ENCODE data around the gene DPP9. TPM values are rescaled to one million over a fixed set of nuclear protein-coding genes. Genes with fewer than 3 reads are reported as not detected.

Gene DPP9
- polyA plus RNA-seq, 5 donors = 20.2 to 34.1 (median 29.0) TPM

DNA sequence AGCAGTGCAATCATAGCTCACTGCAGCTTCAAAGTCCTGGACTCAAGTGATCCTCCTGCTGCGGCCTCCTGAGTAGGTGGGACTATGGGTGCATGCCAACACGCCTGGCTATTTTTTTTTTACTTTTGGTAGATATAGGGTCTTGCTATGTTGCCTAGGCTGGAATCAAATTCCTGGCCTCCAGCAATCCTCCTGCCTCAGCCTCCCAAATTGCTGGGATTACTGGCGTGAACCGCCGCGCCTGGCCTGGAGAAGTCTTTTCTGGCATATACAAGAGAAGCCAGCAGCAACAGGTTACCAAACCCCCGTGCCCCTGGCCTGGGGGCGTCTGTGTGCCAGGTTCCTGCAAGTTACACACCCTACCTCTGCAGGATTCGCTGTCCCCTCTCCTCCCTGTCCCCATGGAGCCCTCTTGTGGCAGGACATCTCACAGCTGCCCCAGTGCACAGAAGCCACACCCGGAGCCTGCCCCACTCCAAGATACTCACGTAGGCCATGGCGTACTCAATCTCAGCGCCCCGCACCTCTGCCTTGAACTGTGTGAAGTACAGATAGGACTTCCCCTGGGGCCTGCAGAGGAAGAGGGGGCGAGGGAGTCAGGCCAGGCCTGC is 63.4 kb downstream of the DPP9 start:
- no peak for DNase-seq

DNA sequence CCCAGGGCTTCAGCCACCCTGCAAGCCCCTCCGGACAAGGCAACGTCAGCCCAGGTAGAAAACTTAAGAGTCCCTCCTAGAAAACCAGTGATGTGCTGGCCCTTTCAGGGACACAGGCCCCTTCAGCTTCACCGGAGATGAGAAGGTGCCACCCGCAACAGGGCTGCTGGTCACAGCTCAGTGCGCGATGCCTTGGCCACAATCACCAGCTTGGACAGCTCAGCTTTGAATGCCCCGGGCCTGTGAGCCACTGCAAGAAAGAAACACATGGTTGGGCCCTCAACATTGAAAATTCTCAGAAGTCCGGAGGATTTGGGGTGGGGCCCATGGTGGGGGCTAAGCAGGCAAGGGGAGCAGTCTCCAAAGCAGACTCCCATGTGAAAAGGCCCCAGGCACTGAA is 65.8 kb downstream of the DPP9 start:
- no peak for DNase-seq

DNA sequence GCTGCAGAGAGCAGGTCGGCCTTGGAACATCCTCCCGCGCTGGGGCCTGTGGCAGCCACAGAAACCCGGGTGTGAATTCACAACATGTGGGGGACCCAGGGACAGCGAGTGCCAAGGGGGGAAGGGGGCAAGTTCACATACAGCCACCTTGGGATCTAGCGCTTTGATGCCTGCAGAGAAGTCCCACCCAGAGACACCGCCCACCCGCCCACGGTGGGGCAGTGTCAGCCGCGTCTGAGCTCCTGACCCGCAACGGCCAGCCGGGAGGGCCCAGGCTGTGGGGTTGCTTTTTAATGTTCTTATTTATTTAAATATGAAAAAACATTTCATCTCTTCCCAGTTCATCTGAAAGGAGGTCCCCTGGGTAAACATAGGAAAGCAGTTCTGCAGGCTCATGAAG is 66.4 kb downstream of the DPP9 start:
- DNase-seq = no peak

GRCh38 chr19:4656102-4656501 is 67.5 kb downstream of the DPP9 start:
- no peak for DNase-seq

DNA sequence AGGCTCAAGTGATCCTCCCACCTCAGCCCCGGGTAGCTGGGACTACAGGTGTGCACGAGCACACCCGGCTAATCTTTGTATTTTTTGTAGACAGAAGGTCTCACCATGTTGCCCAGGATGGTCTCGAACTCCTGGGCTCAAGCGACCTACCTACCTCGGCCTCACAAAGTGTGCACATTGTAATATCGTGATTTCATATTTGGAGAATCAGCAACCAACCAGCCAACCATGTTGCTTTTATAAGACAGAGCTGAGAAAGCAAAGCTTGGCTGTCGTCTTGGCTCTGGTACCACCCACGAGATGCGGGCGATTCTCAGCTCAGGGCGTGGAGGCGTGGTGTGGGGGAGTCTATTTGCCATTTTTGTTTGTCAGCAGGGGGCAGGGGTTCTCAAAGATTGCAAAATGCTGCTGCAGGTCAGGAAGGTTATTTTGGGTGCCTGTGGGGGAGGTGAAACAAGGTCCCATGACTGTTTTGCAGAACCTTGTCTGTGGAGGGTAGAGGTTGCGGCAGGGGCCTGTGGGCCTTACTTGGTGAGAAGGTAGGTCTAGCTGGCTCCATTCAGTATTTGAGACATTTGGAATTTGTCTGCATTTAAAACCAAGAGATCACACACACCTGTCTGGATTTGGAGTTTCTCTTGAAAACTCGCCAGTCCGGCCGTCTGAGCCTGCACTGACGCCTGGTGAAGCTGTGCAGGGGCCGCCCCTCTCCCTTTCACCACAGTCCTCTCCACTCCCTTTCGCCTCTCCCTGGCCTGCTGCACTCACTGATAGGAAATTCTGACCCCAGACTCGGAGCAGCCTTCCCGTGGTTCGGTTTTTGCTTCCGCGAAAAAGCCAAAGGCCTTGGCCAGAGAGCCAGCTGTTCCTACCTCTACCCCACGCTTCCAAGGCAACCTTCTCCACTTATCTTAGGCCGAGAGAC is 68.9 kb downstream of the DPP9 start:
- no peak for DNase-seq

GRCh38 chr19:4653793-4654436 is 69.7 kb downstream of the DPP9 start:
- no peak for DNase-seq

DNA sequence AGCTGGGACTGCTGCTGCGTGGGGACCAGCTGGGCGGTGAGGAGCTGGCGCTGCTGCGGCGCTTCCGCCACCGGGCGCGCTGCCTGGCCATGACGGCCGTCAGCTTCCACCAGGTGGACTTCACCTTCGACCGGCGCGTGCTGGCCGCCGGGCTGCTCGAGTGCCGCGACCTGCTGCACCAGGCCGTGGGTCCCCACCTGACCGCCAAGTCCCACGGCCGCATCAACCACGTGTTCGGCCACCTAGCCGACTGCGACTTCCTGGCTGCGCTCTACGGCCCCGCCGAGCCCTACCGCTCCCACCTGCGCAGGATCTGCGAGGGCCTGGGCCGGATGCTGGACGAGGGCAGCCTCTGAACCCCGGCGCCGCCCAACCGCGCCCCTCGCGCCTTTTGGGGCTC is 71.6 kb downstream of the DPP9 start:
- no peak for DNase-seq

DNA sequence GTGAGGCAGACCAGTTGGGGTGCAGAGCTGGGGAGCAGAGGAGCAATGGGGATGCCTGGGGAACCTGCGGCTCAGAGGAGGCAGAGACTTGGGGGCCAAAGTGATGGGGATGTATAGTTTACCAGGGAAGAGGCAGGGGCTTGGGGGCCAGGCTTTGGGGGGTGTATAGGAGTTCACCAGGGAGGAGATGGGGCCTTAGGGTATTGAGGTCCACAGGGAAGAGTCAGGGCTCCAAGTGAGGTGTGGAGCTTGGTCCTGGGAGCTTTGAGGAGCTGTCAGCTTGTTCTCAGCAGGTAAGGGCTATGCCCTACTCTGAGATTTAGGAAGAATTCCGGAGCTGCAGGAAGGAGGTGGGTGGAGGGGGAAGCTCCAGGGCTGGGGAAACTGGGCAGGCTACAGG is 73.5 kb downstream of the DPP9 start:
- no peak for DNase-seq

DNA sequence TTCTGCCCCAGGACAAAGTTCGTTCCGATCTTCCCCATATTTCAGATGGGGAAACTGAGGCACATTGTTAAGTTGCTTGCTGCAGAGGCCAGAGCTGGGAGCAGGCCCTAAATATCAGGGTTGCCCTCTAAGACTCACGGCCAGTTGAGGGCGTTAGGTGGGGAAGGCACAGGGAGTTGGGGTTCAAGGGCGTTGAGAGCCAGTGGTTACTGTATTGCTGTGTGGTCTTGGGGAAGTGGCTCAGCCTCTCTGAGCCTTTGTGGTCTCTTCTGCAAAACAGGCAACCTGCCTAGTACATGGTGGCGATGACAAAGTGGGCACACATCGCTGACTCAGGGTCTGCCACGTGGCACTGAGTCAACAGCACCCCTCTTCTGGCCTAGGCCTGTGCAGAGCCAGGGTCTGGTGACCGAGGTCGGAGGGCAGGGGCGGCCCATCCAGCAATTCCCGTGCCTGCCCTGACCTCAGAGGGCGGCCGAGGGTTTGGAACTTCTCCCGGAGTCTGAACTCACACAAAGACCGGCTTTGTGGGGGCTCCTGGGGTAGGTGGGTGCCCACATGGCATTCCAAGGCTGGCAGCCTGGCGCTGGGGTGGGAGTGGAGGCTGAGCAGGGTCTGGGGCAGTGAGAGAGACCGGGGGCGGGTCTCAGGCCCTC is 74.1 kb downstream of the DPP9 start:
- no peak for DNase-seq

- DNase-seq = peak; percentile 23 to 27
Measured at GRCh38 chr19:4647676-4648644, 75.7 kb downstream of the DPP9 start.

GRCh38 chr19:4645718-4646117 is 77.9 kb downstream of the DPP9 start:
- DNase-seq = no peak

DNA sequence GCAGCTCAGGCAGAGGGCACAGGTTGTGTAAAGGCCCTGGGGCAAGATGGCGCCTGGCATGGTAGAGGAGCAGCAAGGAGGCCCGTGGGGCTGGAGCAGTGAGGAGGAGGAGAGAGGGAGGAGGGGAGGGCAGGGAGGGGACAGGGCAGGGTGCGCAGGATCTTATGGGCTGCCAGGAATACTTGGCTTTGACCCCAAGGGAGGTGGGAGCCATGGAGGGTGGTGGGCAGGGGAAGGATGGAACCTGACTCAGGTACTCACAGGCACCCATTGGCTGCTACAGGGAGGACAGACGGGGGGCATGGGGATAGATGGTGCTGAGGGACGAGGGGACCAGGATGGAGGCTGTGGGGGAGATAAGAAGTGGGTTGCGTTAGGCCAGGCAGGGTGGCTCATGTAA is 81.0 kb downstream of the DPP9 start:
- no peak for DNase-seq

- DNase-seq = no peak
Measured at GRCh38 chr19:4641132-4641531, 82.5 kb downstream of the DPP9 start.

DNA sequence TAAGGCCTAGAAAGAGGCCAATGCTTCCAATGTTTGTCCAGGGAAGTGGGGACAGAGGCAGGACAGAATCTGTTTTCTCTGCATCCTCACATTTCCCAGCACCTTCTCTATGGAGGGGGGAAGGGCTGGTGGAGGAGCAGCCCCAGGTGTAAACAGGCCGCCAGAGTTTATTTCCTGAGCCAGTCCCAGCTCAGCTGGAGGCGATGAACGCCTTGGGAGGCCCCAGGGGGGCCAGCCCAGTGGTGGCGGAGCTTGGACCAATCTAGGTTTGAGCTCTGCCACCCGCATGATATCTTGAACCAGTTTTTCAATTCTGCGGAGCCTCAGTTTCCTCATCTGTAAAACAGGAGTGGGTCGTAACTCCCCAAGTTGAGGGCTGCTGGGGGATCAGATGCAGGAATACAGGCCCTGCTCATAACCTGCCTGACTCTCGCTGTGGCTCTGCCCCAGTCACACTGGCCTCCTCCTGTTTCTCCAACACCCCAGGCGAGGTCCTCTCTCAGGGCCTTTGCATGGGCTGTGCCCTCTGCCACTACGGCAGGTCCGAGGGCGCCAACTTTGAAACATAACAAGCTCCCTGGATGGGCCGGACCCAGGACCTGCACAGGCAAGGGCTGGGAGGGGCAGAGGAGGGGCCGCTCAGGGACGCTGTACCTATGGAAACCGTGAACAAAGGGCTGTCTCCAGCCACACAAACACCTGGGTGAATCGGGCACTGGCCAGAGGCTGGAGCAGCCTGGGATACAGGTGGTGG is 83.2 kb downstream of the DPP9 start:
- DNase-seq = no peak

GRCh38 chr19:4639531-4640246 is 84.0 kb downstream of the DPP9 start:
- no peak for DNase-seq

GRCh38 chr19:4638828-4639530 is 84.7 kb downstream of the DPP9 start, which contains the start of gene TNFAIP8L1:
TNFAIP8L1 (plus strand) TSS chr19:4639516; CDS start chr19:4651870, 12,354 bp downstream.
- peak; percentile 90 to 92 for DNase-seq

GRCh38 chr19:4638317-4638716 is 85.3 kb downstream of the DPP9 start:
- peak in 1 of 2 donors; percentile 16 for DNase-seq

DNA sequence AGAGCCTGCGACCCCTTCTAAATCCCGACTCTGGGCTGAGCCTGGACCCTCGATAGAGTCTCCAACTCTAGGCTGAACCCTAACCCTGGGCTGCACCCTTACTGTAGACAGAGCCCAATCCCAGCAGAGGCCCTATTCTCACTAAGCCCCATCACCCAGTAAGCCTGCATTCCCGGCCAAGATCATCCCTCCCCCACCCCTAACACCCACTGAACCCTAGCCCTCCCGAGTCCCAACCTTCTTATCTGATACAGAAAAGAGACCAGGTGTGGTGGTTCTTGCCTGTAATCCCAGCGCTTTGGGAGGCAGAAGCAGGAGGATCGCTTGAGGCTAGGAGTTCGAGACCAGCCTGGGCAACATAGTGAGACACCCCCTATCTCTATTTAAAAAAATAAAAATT is 86.9 kb downstream of the DPP9 start:
- DNase-seq = no peak
